CD4-positive, alpha-beta memory T cell (primary cell): ENCODE results near the gene DAB2. TPM values are rescaled to one million over a fixed set of nuclear protein-coding genes. Genes with fewer than 3 reads are reported as not detected.
"Not testable (repeated sequence)": the region's sequence is repeated elsewhere in the genome, so short reads cannot be mapped to it uniquely, and the experiment has no call there.

ENCODE experiments used
- CTCF ChIA-PET: fragments of 350-600 bp; sonication (Branson Sonifier 250); formaldehyde crosslinking; loops from one replicate; lab custom pipeline; 2021; ENCODE audit warnings: inconsistent platforms; ENCODE audit not compliant: partially characterized antibody; lab: Charles Lee
- POLR2A ChIA-PET: fragments of 350-600 bp; sonication (Branson Sonifier 250); formaldehyde crosslinking; loops from one replicate; lab custom pipeline; 2021; ENCODE audit not compliant: partially characterized antibody; lab: Charles Lee
- DNase-seq, 5 donors: peaks; one replicate each; pipeline versions ENCODE4 v3.0.0 to v3.0.0-alpha.2; 2020 to 2022; ENCODE audit warnings: mixed read lengths in 1 of 5
- H3K27ac ChIP-seq: one replicate; pipeline ENCODE4 v1.7.0; 2013; ENCODE audit warnings: low read depth, low read length
- H3K27me3 ChIP-seq: 2 replicates; pipeline ENCODE4 v1.7.0; 2013; ENCODE audit warnings: mild to moderate bottlenecking, low read length, moderate library complexity; ENCODE audit not compliant: insufficient read depth
- H3K36me3 ChIP-seq: 2 replicates; pipeline ENCODE4 v1.7.0; 2013; ENCODE audit warnings: mild to moderate bottlenecking, low read length, moderate library complexity; ENCODE audit not compliant: insufficient read depth
- H3K4me1 ChIP-seq: 2 replicates; pipeline ENCODE4 v1.7.0; 2013; ENCODE audit warnings: mild to moderate bottlenecking, low read length, moderate library complexity; ENCODE audit not compliant: insufficient read depth
- H3K4me3 ChIP-seq, 2 donors: one replicate each; pipeline ENCODE4 v1.7.0; 2013; ENCODE audit warnings: low read length in 2 of 2, mild to moderate bottlenecking in 1 of 2
- H3K9me3 ChIP-seq, 2 donors: one replicate each; pipeline ENCODE4 v1.7.0; 2013; ENCODE audit warnings: low read length in 2 of 2, control low read depth in 1 of 2; ENCODE audit not compliant: control insufficient read depth in 1 of 2
- H3K27ac Mint-ChIP-seq, 7 donors: one replicate each; pipeline ENCODE4 v1.8.0; 2020 to 2021; ENCODE audit warnings: mixed read lengths in 7 of 7, mild to moderate bottlenecking in 6 of 7, inconsistent platforms in 3 of 7, moderate library complexity in 3 of 7
- H3K27me3 Mint-ChIP-seq, 2 donors: one replicate each; pipeline ENCODE4 v1.8.0; 2020 to 2021; ENCODE audit warnings: mixed read lengths in 2 of 2
- H3K36me3 Mint-ChIP-seq, 2 donors: one replicate each; pipeline ENCODE4 v1.8.0; 2020 to 2021; ENCODE audit warnings: mixed read lengths in 2 of 2, inconsistent platforms in 1 of 2, mild to moderate bottlenecking in 1 of 2
- H3K4me1 Mint-ChIP-seq, 4 donors: one replicate each; pipeline ENCODE4 v1.8.0; 2020 to 2021; ENCODE audit warnings: mixed read lengths in 4 of 4, mild to moderate bottlenecking in 1 of 4
- H3K4me3 Mint-ChIP-seq, 8 donors: one replicate each; pipeline ENCODE4 v1.8.0; 2020 to 2021; ENCODE audit warnings: mixed read lengths in 8 of 8, mild to moderate bottlenecking in 7 of 8, moderate library complexity in 6 of 8, inconsistent platforms in 3 of 8
- H3K9me3 Mint-ChIP-seq, 8 donors: one replicate each; pipeline ENCODE4 v1.8.0; 2020 to 2021; ENCODE audit warnings: mixed read lengths in 8 of 8, mild to moderate bottlenecking in 5 of 8, inconsistent platforms in 3 of 8, moderate library complexity in 1 of 8
- intact Hi-C: fragments of 100-400 bp; cut with micrococcal nuclease; formaldehyde crosslinking; loops from one replicate; pipeline ENCODE4 v1.15.1; 2023
- polyA plus RNA-seq, 2 donors: library from polyadenylated mRNA; unstranded; fragments of 300-500 nt; fragmentation: Illumina TruSeq; gene quantifications; one replicate each; pipeline ENCODE4 v1.2.3, GENCODE V29; 2021
- total RNA-seq, 2 experiments: library from RNA; stranded (reverse); gene quantifications; one replicate each; pipeline ENCODE4 v1.2.3, GENCODE V29; 2021

DAB2 gene
- total and polyA plus RNA-seq, 4 experiments from 2014 or later: 2.3 to 2.9 TPM; not detected in 2

DNA sequence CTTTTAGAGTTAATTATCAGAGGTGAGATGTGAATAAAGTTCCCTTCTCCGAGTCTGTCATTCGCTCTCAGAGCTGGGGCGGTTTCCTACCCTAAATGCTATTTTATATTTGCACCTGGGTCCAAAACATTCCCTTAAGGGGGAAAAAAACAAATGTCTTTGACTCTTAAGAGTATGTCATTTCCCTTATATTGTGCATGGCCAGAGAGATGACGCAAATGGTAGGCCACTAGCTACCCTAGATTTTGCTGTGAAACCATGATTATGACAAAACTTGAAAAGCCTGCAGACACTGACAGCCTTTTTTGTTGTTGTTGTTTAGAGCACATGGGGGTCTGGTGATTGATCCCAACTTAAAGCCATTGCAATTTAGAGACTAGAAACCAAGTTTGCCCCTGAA is 12.8 kb downstream of the DAB2 start:
- no peaks in the 10 kb centered on the region for H3K27me3 ChIP-seq
- no peak overlapping the region for H3K4me3 ChIP-seq
- Mint-ChIP-seq H3K9me3 (no peaks in the 10 kb centered on the region), H3K4me3 (no peak overlapping the region), H3K27me3 (peaks cover 8 to 13% of the 10 kb centered on the region in 2 donors), H3K27ac (no peak overlapping the region), H3K4me1 (no peaks in the 10 kb centered on the region), H3K36me3 (no peaks in the 10 kb centered on the region)
- ChIA-PET CTCF (interaction anchor here (0.6 kb wide), 1 partner anchor 33 kb away, joined by 5 read pairs; no protein-coding TSS in a partner anchor), POLR2A (no interaction called here)
- intact Hi-C loops: no loop called here
- no peak overlapping the region for H3K27ac ChIP-seq
- no peaks in the 10 kb centered on the region for H3K4me1 ChIP-seq
- H3K36me3 ChIP-seq: no peaks in the 10 kb centered on the region
- DNase-seq: no peak
- no peaks in the 10 kb centered on the region for H3K9me3 ChIP-seq

DNA sequence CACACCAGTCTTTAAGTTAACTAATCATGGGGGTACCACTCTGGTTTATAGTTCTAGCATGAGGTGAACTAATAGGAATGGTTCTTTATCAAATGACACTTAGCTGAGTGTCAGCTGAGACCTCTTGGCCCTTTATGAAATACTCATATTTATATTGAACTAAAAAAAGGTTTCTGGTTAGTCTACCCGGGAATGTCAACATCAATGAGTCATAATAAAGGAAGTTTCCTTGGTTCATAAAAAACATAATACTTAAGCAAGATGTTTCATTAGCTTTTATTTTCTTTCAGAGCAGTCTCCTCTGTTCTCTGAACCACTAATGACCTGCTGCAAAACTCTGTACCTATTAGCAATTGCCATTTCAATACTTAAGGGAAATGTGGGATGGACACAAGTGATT is 13.7 kb downstream of the DAB2 start:
- Mint-ChIP-seq H3K27me3 (peaks cover 9 to 13% of the 10 kb centered on the region in 2 donors), H3K4me3 (no peak overlapping the region), H3K4me1 (no peaks in the 10 kb centered on the region), H3K36me3 (no peaks in the 10 kb centered on the region), H3K9me3 (no peaks in the 10 kb centered on the region), H3K27ac (no peak overlapping the region)
- Histone ChIP-seq H3K27ac (no peak overlapping the region), H3K9me3 (no peaks in the 10 kb centered on the region), H3K4me1 (no peaks in the 10 kb centered on the region), H3K4me3 (no peak overlapping the region), H3K36me3 (no peaks in the 10 kb centered on the region), H3K27me3 (no peaks in the 10 kb centered on the region)
- DNase-seq: no peak
- ChIA-PET POLR2A (no interaction called here), CTCF (no interaction called here)
- intact Hi-C loops: no loop called here

DNA sequence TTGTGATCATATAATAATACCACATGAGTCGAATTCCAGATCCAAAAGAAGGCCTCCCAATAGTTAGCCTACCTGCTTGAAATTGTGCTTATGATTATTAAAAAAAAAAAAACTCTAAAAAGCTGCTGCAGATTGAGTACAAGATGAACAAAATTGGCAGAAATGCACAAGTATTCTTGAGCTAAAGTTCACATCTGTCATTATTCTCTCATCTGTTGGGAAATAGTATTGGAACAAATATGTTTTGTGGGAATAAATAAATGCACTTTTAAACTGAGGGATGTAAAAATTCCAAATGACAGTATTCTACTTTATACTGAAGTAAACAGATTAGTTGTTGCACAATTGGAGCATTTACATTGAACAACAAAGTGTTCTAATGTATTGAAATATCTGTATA is 15.7 kb downstream of the DAB2 start:
- DNase-seq: no peak
- intact Hi-C loops: no loop called here
- Mint-ChIP-seq H3K27me3 (peaks cover 8 to 13% of the 10 kb centered on the region in 2 donors), H3K36me3 (no peaks in the 10 kb centered on the region), H3K4me3 (no peak overlapping the region), H3K27ac (no peak overlapping the region), H3K4me1 (no peaks in the 10 kb centered on the region), H3K9me3 (no peaks in the 10 kb centered on the region)
- Histone ChIP-seq H3K27ac (no peak overlapping the region), H3K36me3 (no peaks in the 10 kb centered on the region), H3K27me3 (no peaks in the 10 kb centered on the region), H3K4me1 (no peaks in the 10 kb centered on the region), H3K9me3 (no peaks in the 10 kb centered on the region), H3K4me3 (no peak overlapping the region)
- ChIA-PET CTCF (no interaction called here), POLR2A (no interaction called here)

DNA sequence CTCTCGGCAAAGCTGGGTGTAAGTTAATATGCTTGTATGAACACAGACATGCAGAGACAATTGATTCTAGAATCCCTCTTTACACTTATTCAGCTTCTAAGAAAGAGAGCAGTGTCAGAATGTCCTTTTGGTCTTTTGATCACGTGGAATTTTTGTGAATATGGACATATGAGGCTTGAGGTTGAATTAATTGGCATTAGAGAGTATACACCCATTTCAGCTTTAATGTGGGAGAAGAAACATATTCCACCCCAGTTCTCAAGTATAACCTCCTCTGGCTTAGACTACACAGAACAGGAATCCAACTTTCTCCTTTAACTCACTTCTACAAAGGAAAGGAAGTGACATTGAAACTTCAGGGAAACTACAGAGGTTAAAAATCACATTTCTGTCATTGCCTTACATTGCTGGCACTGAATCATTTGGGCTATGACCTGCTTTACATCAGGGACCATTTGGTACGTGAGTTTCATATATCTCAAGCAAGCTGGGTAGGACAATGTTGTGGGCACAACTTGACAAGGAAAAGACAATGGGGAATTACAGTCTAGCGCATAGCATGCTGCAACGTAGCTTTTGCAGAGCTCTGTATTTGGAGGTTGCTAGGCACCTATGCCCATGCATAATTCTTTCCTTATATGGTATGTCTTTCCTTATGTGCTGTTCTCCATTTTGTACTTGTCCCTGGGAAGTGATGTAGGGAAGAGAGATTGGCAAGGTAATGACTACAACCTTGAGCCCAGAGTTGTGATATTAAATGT is 19.5 kb downstream of the DAB2 start:
- Mint-ChIP-seq H3K9me3 (no peaks in the 10 kb centered on the region), H3K36me3 (no peaks in the 10 kb centered on the region), H3K4me3 (no peak overlapping the region), H3K4me1 (no peaks in the 10 kb centered on the region), H3K27ac (no peak overlapping the region), H3K27me3 (peaks cover 4 to 9% of the 10 kb centered on the region in 2 donors)
- POLR2A ChIA-PET: no interaction called here
- Histone ChIP-seq H3K27ac (no peak overlapping the region), H3K36me3 (no peaks in the 10 kb centered on the region), H3K4me3 (no peak overlapping the region), H3K27me3 (no peaks in the 10 kb centered on the region), H3K9me3 (no peaks in the 10 kb centered on the region), H3K4me1 (no peaks in the 10 kb centered on the region)
- CTCF ChIA-PET: no interaction called here
- no peak for DNase-seq
- intact Hi-C loops: no loop called here

DNA sequence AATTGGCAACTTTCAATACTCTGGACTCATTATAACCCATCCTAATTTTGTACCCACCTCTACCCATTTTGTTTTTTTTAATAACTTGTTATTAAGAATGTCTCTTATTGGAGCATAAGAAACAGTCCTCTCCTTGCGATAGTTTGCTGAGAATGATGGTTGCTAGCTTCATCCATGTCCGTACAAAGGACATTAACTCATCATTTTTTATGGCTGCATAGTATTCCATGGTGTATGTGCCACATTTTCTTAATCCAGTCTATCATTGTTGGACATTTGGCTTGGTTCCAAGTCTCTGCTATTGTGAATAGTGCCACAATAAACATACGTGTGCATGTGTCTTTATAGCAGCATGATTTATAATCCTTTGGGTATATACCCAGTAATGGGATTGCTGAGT is 21.0 kb downstream of the DAB2 start:
- H3K27ac Mint-ChIP-seq, H3K4me1 ChIP-seq, H3K9me3 Mint-ChIP-seq, POLR2A ChIA-PET, H3K27me3 ChIP-seq, DNase-seq, H3K36me3 Mint-ChIP-seq, intact Hi-C loops, H3K36me3 ChIP-seq, H3K4me3 Mint-ChIP-seq, H3K9me3 ChIP-seq, H3K4me3 ChIP-seq, H3K4me1 Mint-ChIP-seq, H3K27ac ChIP-seq, H3K27me3 Mint-ChIP-seq: not testable (repeated sequence)
- CTCF ChIA-PET: interaction anchor here (0.6 to 1.6 kb wide), 2 partner anchors 28 to 1244 kb away, joined by 3 read pairs; no protein-coding TSS in a partner anchor

DNA sequence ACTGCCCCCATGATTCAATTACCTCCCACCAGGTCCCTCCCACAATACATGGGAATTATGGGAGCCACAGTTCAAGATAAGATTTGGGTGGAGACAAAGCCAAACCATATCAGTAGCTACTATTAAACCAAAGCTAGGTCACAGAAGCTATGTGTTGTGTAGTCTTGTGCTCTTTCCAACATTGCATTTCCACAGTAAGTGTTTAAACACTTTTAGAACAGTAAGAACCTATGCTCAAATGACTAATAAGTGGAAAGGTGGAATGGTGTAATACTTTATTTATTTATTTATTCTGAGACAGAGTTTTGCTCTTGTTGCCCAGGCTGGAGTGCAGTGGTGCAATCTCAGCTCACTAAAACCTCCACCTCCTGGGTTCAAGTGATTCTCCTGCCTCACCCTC is 22.6 kb downstream of the DAB2 start:
- H3K27ac Mint-ChIP-seq, H3K9me3 Mint-ChIP-seq, H3K9me3 ChIP-seq, H3K27me3 ChIP-seq, H3K27me3 Mint-ChIP-seq, H3K36me3 ChIP-seq, H3K4me1 Mint-ChIP-seq, H3K27ac ChIP-seq, intact Hi-C loops, H3K36me3 Mint-ChIP-seq, POLR2A ChIA-PET, DNase-seq, H3K4me3 ChIP-seq, H3K4me1 ChIP-seq, H3K4me3 Mint-ChIP-seq: not testable (repeated sequence)
- CTCF ChIA-PET: interaction anchor here (1.1 kb wide), 1 partner anchor 26 kb away, joined by 3 read pairs; no protein-coding TSS in a partner anchor

DNA sequence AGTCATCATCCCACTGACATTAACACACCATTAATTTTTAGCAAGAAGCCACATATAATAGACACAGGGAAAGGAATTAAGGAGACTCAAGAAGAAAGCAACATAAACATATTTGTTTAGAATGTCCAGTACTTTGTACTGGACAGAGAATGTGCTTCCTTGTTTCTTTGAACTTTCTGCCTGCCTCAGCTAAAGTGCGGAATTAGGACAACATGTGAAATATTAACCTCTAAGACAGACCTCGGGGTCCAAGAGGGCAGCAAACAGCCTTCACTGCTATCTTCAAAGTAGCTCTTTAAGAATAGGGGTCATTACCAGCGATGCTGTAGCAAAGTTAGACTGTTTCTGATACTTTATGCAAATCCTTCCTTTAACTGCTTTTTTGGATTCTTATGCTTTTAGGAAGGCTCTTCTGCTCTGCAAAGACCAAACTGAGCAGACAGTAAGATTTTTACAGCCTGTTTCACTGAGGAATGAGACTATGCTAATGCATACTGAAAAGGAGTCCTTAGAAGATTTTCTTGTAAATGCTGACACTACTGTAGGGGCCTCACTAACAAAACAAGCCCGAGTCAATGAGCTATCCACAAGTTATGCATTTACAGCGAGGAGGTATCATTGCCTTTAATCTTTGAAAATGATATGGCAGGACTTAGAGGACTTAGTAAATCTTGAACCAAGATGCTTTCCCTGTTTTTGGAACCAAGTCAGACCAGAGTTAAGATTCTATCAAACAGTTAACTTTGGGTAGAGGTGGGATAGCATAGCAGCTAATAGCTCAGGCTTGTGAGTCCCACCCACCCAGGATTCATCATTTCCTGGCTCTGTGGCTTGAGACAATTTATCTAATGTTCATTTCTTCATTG is 23.8 kb downstream of the DAB2 start:
- intact Hi-C loops: no loop called here
- no peak overlapping the region for H3K4me3 ChIP-seq
- Mint-ChIP-seq H3K36me3 (no peaks in the 10 kb centered on the region), H3K27ac (no peak overlapping the region), H3K9me3 (no peaks in the 10 kb centered on the region), H3K27me3 (peaks cover 2 to 5% of the 10 kb centered on the region in 2 donors), H3K4me1 (peaks cover 0 to 3% (median 0%) of the 10 kb centered on the region in 4 donors), H3K4me3 (no peak overlapping the region)
- DNase-seq: no peak
- CTCF ChIA-PET: interaction anchor here (1.1 kb wide), 1 partner anchor 25 kb away, joined by 3 read pairs; no protein-coding TSS in a partner anchor
- no peaks in the 10 kb centered on the region for H3K9me3 ChIP-seq
- no peak overlapping the region for H3K27ac ChIP-seq
- H3K4me1 ChIP-seq: no peaks in the 10 kb centered on the region
- H3K27me3 ChIP-seq: no peaks in the 10 kb centered on the region
- POLR2A ChIA-PET: no interaction called here
- H3K36me3 ChIP-seq: no peaks in the 10 kb centered on the region
